ENCODE results near the gene DEFB128. TPM values are rescaled to one million over a fixed set of nuclear protein-coding genes. Genes with fewer than 3 reads are reported as not detected.
"Not testable (repeated sequence)": the region's sequence is repeated elsewhere in the genome, so short reads cannot be mapped to it uniquely, and the experiment has no call there.

The DEFB128 gene
- total and polyA plus RNA-seq, 5 donors: not detected

DNA sequence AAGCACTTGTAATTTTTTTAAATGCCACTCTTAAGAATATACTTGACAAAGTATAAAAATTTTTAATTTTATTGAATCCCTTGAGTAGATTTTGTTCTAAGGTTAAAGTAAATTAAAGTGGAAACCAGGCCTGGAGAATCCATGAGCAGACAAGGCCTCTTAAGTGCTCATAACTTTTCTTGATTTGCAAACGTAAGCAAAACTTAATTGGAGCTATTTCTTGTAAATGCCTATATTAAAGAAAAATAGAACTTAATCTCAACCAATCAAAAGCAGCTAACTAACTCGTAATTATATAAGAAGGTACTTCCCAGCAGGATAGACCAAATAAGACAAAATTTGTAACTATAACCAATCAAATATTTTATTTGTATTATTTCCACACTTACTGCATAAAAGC, 24.9 kb upstream of the DEFB128 start:
- intact Hi-C loops (cut with DNase I): loop anchor here in 1 of 4 donors (10.0 kb wide), 1 partner anchor 120 kb away; no protein-coding TSS in a partner anchor
- Histone ChIP-seq H3K27me3 (ENCODE audit: control insufficient read depth, insufficient read depth) (no peaks in the 10 kb centered on the region), H3K27ac (ENCODE audit: low read length) (no peak overlapping the region), H3K9me3 (ENCODE audit: control insufficient read depth, low read length) (no peaks in the 10 kb centered on the region), H3K4me1 (ENCODE audit: control insufficient read depth, insufficient read depth, low read length) (no peaks in the 10 kb centered on the region), H3K4me3 (ENCODE audit: low read length) (no peak overlapping the region)
- WGBS: 57% methylated on average over 2 of the region's 2 CpGs
- ATAC-seq (no peak), DNase-seq (no peak)

DNA sequence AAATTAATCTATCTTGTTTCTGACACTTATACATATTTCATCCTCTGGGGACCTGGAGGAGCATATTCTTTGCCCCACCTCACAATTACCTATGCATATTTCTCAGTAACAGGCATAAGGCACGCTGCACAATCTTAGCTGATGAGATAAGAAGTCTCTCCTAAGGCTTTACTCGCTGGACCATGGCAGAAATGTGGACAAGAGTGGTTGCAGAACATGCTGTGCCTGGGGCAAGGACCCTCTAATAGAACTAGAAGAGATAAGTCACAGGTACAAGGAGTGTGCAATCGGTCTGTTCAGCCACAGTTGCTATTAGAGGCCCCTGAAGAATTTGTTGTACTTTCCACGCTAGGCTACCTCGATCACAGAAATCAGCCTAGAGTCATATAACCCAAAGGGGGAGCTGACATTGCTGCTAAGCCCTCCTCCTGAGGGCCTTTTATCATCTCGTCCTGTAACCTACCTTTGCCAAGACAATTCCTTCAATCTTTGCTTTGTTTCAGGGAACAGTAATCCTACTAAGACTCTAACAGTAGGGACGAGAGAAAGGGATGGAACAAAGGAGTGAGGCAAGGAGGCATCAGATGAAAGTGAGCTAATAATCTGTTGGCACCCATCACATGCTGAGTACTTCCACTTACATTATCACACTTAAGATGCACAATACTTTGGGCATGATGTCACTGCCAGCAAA, 21.4 kb upstream of the DEFB128 start:
- Histone ChIP-seq H3K4me1 (ENCODE audit: control insufficient read depth, insufficient read depth, low read length) (no peaks in the 10 kb centered on the region), H3K9me3 (ENCODE audit: control insufficient read depth, low read length) (no peaks in the 10 kb centered on the region), H3K27ac (ENCODE audit: low read length) (no peak overlapping the region), H3K27me3 (ENCODE audit: control insufficient read depth, insufficient read depth) (no peaks in the 10 kb centered on the region), H3K4me3 (ENCODE audit: low read length) (no peak overlapping the region)
- 43% methylated on average over 7 of the region's 7 CpGs for WGBS
- intact Hi-C loops (cut with DNase I): loop anchor here in 1 of 4 donors (10.0 kb wide), 1 partner anchor 124 kb away; no protein-coding TSS in a partner anchor
- ATAC-seq (no peak), DNase-seq (no peak)

DNA sequence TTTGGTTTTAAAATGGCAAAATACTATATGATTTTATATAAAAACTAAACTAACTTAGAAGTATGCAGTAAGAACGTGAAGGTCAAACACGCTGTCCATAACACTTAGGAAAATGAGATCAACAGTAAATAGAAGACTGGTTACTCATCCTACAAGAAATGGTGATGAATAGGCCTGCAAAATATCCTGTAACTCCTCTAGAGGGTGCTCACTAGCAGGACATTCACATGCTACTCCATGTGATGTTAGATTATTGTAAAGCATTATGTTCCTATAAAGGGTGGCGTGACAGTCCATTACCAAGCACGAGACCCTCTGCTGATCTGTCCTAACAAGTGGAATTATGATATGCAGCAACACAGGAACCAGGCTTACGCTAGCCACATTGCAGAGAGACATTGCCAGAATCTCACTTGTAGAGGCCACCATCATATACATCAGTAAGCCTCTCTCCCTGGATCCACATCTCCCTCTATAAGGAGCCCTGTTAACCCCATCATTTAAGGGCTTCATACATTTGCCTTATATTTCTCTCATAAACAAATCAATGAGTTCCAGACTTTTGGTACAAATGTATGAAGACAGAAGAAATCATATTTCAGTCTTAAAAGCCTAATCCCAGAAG, 19.5 kb upstream of the DEFB128 start:
- H3K27ac ChIP-seq (ENCODE audit: low read length): no peak overlapping the region
- H3K4me3 ChIP-seq (ENCODE audit: low read length): no peak overlapping the region
- H3K27me3 ChIP-seq (ENCODE audit: control insufficient read depth, insufficient read depth): no peaks in the 10 kb centered on the region
- no peaks in the 10 kb centered on the region for H3K4me1 ChIP-seq (ENCODE audit: control insufficient read depth, insufficient read depth, low read length)
- ATAC-seq (peak; percentile 71 to 77), DNase-seq (no peak)
- no peaks in the 10 kb centered on the region for H3K9me3 ChIP-seq (ENCODE audit: control insufficient read depth, low read length)
- 20% methylated on average over 5 of the region's 5 CpGs for WGBS
- intact Hi-C loops (cut with DNase I): no loop called here

DNA sequence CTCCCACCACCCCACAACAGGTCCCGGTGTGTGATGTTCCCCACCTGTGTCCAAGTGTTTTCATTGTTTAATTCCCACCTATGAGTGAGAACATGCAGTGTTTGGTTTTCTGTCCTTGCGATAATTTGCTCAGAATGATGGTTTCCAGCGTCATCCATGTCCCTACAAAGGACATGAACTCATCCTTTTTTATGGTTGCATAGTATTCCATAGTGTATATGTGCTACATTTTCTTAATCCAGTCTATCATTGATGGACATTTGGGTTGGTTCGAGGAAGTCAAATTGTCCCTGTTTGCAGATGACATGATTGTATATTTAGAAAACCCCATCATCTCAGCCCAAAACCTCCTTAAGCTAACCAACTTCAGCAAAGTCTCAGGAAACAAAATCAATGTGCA, 14.1 kb upstream of the DEFB128 start:
- H3K4me3 ChIP-seq (ENCODE audit: low read length); H3K27ac ChIP-seq (ENCODE audit: low read length); H3K27me3 ChIP-seq (ENCODE audit: control insufficient read depth, insufficient read depth); H3K9me3 ChIP-seq (ENCODE audit: control insufficient read depth, low read length); intact Hi-C loops (cut with DNase I); ATAC-seq; DNase-seq; H3K4me1 ChIP-seq (ENCODE audit: control insufficient read depth, insufficient read depth, low read length): not testable (repeated sequence)
- WGBS: 70% methylated on average over 4 of the region's 4 CpGs

DNA sequence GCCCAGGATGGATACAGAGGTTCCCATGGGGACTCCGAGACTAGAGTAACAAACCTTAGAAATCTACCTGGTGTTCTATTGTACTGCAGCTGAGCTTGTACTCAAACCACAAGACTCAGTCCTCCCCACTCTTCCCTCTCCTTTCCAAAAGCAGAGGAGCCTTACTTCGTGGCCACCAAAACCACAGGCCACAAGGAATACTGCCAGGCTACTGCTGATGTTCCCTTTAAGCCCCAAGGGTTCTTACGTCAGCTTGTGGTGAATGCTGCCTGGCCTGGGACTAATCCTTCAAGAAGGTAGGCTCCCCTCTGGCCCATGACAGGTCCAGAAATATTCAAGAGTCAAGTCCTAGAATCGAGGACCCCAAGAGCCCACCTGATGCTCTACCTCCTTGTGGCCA, 10.5 kb upstream of the DEFB128 start:
- no peaks in the 10 kb centered on the region for H3K4me1 ChIP-seq (ENCODE audit: control insufficient read depth, insufficient read depth, low read length)
- no peaks in the 10 kb centered on the region for H3K27me3 ChIP-seq (ENCODE audit: control insufficient read depth, insufficient read depth)
- no peak overlapping the region for H3K27ac ChIP-seq (ENCODE audit: low read length)
- DNase-seq (no peak), ATAC-seq (no peak)
- H3K9me3 ChIP-seq (ENCODE audit: control insufficient read depth, low read length): no peaks in the 10 kb centered on the region
- intact Hi-C loops (cut with DNase I): no loop called here
- WGBS: 64% methylated on average over 4 of the region's 4 CpGs
- no peak overlapping the region for H3K4me3 ChIP-seq (ENCODE audit: low read length)

DNA sequence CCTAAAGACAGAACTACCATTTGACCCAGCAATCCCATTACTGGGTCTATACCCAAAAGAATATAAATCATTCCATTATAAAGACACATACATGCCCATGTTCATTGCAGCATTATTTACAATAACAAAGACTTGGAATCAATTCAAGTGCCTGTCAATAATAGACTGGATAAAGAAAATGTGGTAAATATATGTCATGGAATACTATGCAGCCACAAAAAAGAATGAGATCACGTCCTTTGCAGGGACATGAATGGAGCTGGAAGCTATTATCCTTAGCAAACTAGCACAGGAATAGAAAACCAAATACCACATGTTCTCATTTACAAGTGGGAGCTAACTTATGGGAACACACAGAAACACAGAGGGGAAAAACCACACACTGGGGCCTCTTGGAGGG, 8.7 kb upstream of the DEFB128 start:
- WGBS: 78% methylated on average over 1 of the region's 1 CpG
- Histone ChIP-seq H3K4me1 (ENCODE audit: control insufficient read depth, insufficient read depth, low read length) (no peaks in the 10 kb centered on the region), H3K27ac (ENCODE audit: low read length) (no peak overlapping the region), H3K9me3 (ENCODE audit: control insufficient read depth, low read length) (no peaks in the 10 kb centered on the region), H3K27me3 (ENCODE audit: control insufficient read depth, insufficient read depth) (no peaks in the 10 kb centered on the region), H3K4me3 (ENCODE audit: low read length) (no peak overlapping the region)
- intact Hi-C loops (cut with DNase I): no loop called here
- no peak for ATAC-seq
- no peak for DNase-seq

DNA sequence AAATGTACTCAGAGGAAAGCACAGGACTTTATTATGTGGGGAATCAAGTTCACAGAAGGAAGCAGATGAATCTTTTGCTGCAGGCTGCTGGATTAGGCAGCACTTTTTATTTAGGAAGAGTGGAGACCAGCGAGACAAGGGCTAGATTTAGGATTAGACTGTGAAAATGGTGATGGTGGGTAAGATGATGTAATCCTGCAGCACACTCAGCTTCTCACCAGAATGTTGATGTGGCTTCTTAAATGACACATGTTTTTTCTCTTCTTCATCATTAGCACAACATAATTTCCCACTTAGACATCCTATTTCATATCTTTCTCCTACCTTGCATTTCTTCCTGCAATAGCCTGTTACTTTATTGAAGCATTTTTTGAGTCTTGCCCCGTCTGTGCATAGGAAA, 1.8 kb downstream of the DEFB128 start:
- ATAC-seq: no peak
- Histone ChIP-seq H3K4me1 (ENCODE audit: control insufficient read depth, insufficient read depth, low read length) (no peaks in the 10 kb centered on the region), H3K27me3 (ENCODE audit: control insufficient read depth, insufficient read depth) (no peaks in the 10 kb centered on the region), H3K9me3 (ENCODE audit: control insufficient read depth, low read length) (no peaks in the 10 kb centered on the region), H3K27ac (ENCODE audit: low read length) (no peak overlapping the region), H3K4me3 (ENCODE audit: low read length) (no peak overlapping the region)
- intact Hi-C loops (cut with DNase I): no loop called here
- WGBS: 61% methylated on average over 2 of the region's 2 CpGs
- no peak for DNase-seq

DNA sequence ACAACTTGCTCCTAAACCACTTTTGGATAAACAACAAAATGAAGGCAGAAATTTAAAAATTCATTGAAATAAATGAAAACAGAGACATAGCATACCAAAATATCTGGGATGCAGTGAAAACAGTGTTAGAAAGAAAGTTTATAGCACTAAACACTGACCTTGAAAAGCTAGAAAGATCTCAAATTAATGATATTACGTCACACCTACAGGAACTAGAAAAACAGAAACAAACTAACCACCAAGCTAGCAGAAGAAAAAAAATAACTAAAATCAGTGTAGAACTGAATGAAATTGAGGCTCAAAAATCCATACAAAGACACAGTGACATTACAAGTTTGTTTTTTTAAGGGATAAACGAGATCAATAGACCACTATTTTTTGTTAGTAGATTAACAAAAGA, 5.2 kb downstream of the DEFB128 start:
- WGBS: 53% methylated on average over 2 of the region's 2 CpGs
- no peaks in the 10 kb centered on the region for H3K4me1 ChIP-seq (ENCODE audit: control insufficient read depth, insufficient read depth, low read length)
- no peak for DNase-seq
- no peak overlapping the region for H3K27ac ChIP-seq (ENCODE audit: low read length)
- no peaks in the 10 kb centered on the region for H3K27me3 ChIP-seq (ENCODE audit: control insufficient read depth, insufficient read depth)
- no peak overlapping the region for H3K4me3 ChIP-seq (ENCODE audit: low read length)
- intact Hi-C loops (cut with DNase I): no loop called here
- H3K9me3 ChIP-seq (ENCODE audit: control insufficient read depth, low read length): no peaks in the 10 kb centered on the region
- ATAC-seq: no peak

DNA sequence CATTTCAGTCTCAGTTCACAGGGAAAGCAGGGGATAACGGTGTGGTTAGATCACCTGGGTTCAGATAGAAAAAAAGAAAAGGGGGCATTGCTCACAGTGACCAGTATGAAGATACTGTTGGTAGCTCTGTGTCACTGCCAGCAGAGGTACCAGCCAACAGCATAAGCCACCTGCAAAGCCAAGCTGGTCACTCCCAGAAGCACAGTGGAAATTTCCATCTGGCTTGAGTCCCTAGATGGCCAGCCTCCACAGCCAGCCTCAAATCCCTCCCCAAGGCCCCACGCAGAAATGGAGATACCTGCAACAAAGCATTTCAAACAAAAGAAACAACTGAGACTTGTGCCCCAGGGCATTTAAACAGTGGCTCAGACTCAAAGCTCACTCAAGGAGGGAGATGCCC, 20.6 kb downstream of the DEFB128 start:
- H3K27ac ChIP-seq (ENCODE audit: low read length): no peak overlapping the region
- H3K4me1 ChIP-seq (ENCODE audit: control insufficient read depth, insufficient read depth, low read length): no peaks in the 10 kb centered on the region
- no peaks in the 10 kb centered on the region for H3K9me3 ChIP-seq (ENCODE audit: control insufficient read depth, low read length)
- WGBS: 74% methylated on average over 2 of the region's 2 CpGs
- no peaks in the 10 kb centered on the region for H3K27me3 ChIP-seq (ENCODE audit: control insufficient read depth, insufficient read depth)
- no peak overlapping the region for H3K4me3 ChIP-seq (ENCODE audit: low read length)
- intact Hi-C loops (cut with DNase I): no loop called here
- DNase-seq (no peak), ATAC-seq (no peak)

DNA sequence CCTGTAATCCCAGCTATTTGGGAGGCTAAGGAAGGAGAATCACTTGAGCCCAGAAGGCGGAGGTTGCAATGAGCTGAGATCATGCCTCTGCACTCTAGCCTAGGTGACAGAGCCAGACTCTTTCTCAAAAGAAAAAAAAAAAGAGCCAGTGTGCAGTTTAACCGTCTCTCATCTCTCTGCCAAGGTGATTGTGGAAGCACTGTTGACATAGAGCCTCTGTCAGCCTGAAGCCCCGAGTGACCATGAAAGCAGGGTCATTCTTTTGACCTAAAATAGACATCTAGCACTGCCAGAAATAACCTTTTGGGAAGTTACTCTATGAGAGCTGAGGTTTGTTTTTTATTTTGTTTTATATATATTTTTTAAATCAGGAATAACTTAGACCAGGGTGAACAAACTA, 24.9 kb downstream of the DEFB128 start:
- no peaks in the 10 kb centered on the region for H3K27me3 ChIP-seq (ENCODE audit: control insufficient read depth, insufficient read depth)
- DNase-seq (no peak), ATAC-seq (peak in 1 of 2 donors; percentile 32)
- no peak overlapping the region for H3K27ac ChIP-seq (ENCODE audit: low read length)
- H3K4me3 ChIP-seq (ENCODE audit: low read length): no peak overlapping the region
- H3K4me1 ChIP-seq (ENCODE audit: control insufficient read depth, insufficient read depth, low read length): no peaks in the 10 kb centered on the region
- H3K9me3 ChIP-seq (ENCODE audit: control insufficient read depth, low read length): no peaks in the 10 kb centered on the region
- intact Hi-C loops (cut with DNase I): no loop called here
- WGBS: 46% methylated on average over 3 of the region's 3 CpGs

DNA sequence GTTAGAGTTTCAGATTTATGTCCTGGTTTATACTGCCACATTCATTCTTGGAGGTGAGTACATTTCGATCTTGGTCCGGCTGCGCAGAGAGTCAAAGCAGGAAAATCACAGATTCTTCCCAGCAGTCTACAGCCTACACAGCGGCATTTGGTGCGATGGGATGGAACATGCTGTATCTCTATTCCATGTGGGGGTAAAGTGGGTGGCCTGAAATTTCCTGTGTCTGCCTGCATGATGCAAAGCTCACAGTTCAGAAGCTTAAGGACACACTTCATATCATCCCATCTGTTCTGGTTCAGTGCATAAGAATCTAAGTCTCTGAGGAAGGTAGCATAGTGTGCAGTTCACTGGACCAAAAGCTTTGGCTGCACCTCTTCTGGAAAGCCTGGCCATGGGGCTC, 32.4 kb downstream of the DEFB128 start, which contains the start of gene DEFB127:
Gene DEFB127, plus strand, starts transcription at position 301 of the 400 bp plus-strand sequence. Its CDS starts 91 bp downstream, at position 392.
- no peak for ATAC-seq
- intact Hi-C loops (cut with DNase I): no loop called here
- no peak within 1 kb of the TSS for H3K4me3 ChIP-seq (ENCODE audit: low read length)
- H3K27me3 ChIP-seq (ENCODE audit: control insufficient read depth, insufficient read depth): no peaks in the 10 kb centered on the region
- WGBS: 94% methylated on average over 5 of the region's 5 CpGs
- no peaks in the 10 kb centered on the region for H3K9me3 ChIP-seq (ENCODE audit: control insufficient read depth, low read length)
- no peaks in the 10 kb centered on the region for H3K4me1 ChIP-seq (ENCODE audit: control insufficient read depth, insufficient read depth, low read length)
- DNase-seq: no peak
- no peak within 1 kb of the TSS for H3K27ac ChIP-seq (ENCODE audit: low read length)

Measured in right cardiac atrium (tissue), 5 donors.